ENCODE data around the gene BRINP1. TPM values are rescaled to one million over a fixed set of nuclear protein-coding genes. Genes with fewer than 3 reads are reported as not detected.

BRINP1 gene
- polyA plus RNA-seq, 3 donors from 2014 or later = not detected

DNA sequence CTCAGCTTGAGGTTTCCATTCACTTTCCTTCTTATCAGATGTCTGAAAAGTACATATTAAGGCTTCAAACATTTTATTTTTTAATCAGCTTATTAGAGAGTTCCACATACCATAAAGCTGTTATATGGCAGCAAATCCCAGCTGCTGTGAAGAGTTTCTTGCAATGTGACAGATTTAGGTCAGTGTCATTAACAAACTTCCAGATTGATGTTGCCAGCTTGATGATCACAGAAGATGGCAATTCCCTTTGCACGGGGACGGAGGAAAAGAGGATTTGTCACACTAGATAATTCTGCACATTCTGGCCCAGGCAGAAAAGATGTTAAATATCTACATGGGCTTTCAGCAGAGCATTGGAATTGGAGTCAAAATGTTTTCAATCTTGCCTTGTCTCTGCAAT is 215.8 kb downstream of the BRINP1 start:
- no peak overlapping the region for H3K27ac Mint-ChIP-seq
- no peak overlapping the region for H3K4me3 Mint-ChIP-seq
- H3K27me3 Mint-ChIP-seq (ENCODE audit: low read depth in 3 of 3) = peaks cover 0 to 2% (median 2%) of the 10 kb centered on the region in 3 donors
- H3K4me1 Mint-ChIP-seq = no peaks in the 10 kb centered on the region
- no peaks in the 10 kb centered on the region for H3K36me3 Mint-ChIP-seq
- DNase-seq = no peak
- peaks cover 0 to 23% (median 2%) of the 10 kb centered on the region in 6 donors for H3K9me3 Mint-ChIP-seq

DNA sequence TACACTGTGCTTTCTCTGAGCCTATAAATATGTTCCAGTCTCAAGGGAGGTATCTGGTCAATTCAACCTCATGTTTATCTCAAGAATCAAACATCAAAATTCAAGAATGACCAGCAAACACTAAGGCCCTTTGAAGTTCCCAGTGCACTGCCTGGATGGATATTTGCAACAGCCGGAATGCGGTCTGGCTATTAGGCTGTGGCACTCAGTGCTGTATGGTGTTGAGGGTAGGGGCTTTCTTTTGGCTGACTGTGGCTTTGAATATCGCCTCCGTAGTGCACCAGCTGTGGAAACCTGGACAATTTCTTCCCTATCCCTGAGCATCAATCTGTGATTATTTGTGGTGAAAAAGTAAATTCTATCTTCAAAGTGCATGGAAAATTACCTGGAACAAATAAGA is 220.4 kb downstream of the BRINP1 start:
- H3K27ac Mint-ChIP-seq = no peak overlapping the region
- H3K27me3 Mint-ChIP-seq (ENCODE audit: low read depth in 3 of 3) = peaks cover 0 to 2% (median 0%) of the 10 kb centered on the region in 3 donors
- H3K36me3 Mint-ChIP-seq = no peaks in the 10 kb centered on the region
- no peaks in the 10 kb centered on the region for H3K4me1 Mint-ChIP-seq
- H3K9me3 Mint-ChIP-seq = peaks cover 0 to 6% (median 3%) of the 10 kb centered on the region in 6 donors
- H3K4me3 Mint-ChIP-seq = no peak overlapping the region
- no peak for DNase-seq

DNA sequence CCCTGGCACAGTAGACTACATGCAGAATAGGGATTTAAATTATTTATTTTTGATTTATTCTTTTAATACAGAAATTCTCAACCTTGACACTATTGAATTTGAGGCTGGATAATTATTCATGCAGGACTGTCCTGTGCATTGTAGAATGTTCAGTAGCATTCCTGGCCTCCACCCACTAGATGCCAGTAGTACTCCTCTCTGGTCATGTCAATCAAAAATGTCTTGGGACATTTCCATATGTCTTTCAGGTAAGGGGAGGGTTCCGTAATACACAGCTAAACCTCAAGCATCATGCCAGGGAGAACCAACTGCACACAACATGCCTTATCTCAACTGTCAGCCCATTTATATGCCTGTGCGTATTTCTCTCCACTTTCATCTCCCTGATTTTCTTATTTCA is 231.8 kb downstream of the BRINP1 start:
- no peaks in the 10 kb centered on the region for H3K36me3 Mint-ChIP-seq
- DNase-seq = no peak
- peaks cover 0 to 12% (median 3%) of the 10 kb centered on the region in 6 donors for H3K9me3 Mint-ChIP-seq
- no peaks in the 10 kb centered on the region for H3K4me1 Mint-ChIP-seq
- no peak overlapping the region for H3K27ac Mint-ChIP-seq
- no peak overlapping the region for H3K4me3 Mint-ChIP-seq
- H3K27me3 Mint-ChIP-seq (ENCODE audit: low read depth in 3 of 3) = no peaks in the 10 kb centered on the region

DNA sequence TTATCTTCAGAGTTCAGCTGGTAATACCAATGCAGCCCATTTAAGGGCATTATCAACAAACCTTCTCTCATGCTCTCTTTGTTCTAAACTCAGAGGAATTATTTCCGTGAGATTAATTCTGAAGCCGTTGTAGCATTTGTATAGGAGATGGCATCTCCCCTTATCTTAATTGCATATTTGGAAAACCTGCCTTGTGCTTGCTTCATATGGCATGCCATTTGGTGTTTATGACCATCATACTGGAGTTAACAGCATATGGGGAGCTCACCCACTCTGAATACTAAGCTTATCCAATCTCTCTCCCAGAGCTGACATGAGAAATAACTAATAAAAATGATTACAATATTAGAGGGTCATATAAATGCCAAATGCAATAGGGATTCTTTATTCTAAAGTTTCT is 243.2 kb downstream of the BRINP1 start:
- no peak for DNase-seq
- peaks cover 0 to 1% (median 0%) of the 10 kb centered on the region in 3 donors for H3K27me3 Mint-ChIP-seq (ENCODE audit: low read depth in 3 of 3)
- H3K36me3 Mint-ChIP-seq = no peaks in the 10 kb centered on the region
- H3K4me3 Mint-ChIP-seq = no peak overlapping the region
- no peak overlapping the region for H3K27ac Mint-ChIP-seq
- no peaks in the 10 kb centered on the region for H3K4me1 Mint-ChIP-seq
- peaks cover 0 to 14% (median 5%) of the 10 kb centered on the region in 6 donors for H3K9me3 Mint-ChIP-seq

DNA sequence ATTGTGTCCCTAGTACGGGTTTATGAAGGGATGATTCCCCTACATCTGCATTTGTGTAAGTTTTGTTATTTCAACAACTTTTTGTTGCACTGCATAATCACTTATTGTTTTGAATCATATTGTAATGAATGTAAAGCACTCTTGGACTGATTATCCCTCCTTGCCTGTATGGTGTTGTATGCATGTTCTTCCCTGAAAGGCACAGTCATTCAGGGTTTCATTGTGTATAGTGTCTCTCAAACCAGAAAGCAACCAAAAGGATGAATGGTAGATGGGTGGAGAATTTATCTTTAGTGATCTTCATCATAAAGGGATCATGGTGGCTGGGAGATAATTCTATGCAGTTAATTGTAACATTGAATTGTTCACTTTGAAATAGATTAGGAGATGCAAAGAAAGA is 247.3 kb downstream of the BRINP1 start:
- Mint-ChIP-seq H3K4me3 (no peak overlapping the region), H3K27ac (no peak overlapping the region), H3K27me3 (ENCODE audit: low read depth in 3 of 3) (peaks cover 0 to 3% (median 3%) of the 10 kb centered on the region in 3 donors), H3K36me3 (no peaks in the 10 kb centered on the region), H3K4me1 (no peaks in the 10 kb centered on the region), H3K9me3 (peaks cover 0 to 11% (median 2%) of the 10 kb centered on the region in 6 donors)
- no peak for DNase-seq

DNA sequence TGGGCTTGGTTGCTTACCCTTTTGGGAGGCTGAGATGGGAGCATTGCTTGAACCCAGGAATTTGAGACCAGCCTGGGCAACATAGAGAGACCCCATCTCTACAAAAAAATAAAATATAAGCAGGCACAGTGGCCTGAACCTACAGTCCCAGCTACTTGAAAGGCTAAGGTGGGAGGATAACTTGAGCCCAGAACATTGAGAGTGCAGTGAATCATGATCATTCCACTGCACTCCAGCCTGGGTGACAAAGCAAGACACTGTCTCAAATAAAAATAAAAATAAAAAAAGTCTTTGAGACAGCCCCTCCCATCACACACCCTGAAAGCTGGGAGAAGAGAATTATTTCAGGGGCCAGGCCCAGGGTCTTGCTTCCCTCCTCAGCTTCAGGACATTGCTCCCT is 251.8 kb downstream of the BRINP1 start:
- H3K27ac Mint-ChIP-seq = no peak overlapping the region
- peaks cover 0 to 3% (median 3%) of the 10 kb centered on the region in 3 donors for H3K27me3 Mint-ChIP-seq (ENCODE audit: low read depth in 3 of 3)
- peaks cover 0 to 13% (median 8%) of the 10 kb centered on the region in 6 donors for H3K9me3 Mint-ChIP-seq
- H3K4me3 Mint-ChIP-seq = no peak overlapping the region
- DNase-seq = no peak
- H3K4me1 Mint-ChIP-seq = no peaks in the 10 kb centered on the region
- H3K36me3 Mint-ChIP-seq = no peaks in the 10 kb centered on the region
